ENCODE results near the gene CBX7. TPM values are rescaled to one million over a fixed set of nuclear protein-coding genes. Genes with fewer than 3 reads are reported as not detected.

CBX7 gene
- total RNA-seq, 4 donors from 2014 or later: 16.0 to 128 (median 102) TPM

- Histone ChIP-seq H3K36me3 (no peaks in the 10 kb centered on the region), H3K9me3 (no peaks in the 10 kb centered on the region), H3K4me1 (no peaks in the 10 kb centered on the region), H3K4me3 (no peak overlapping the region), H3K27me3 (no peaks in the 10 kb centered on the region), H3K27ac (no peak overlapping the region)
- intact Hi-C loops (cut with DNase I; ENCODE audit: low total_unique reads): loop anchor here (10.0 kb wide), 1 partner anchor 265 kb away; no protein-coding TSS in a partner anchor
- TF ChIP-seq CTCF (IDR thresholded peaks at IDR 0.05): no peak
- no peak for TF ChIP-seq POLR2A (IDR thresholded peaks at IDR 0.05)
- DNase-seq: no peak
These were observed 22.7 kb downstream of the CBX7 start for GRCh38 chr22:39129746-39130145.

GRCh38 chr22:39129081-39129480 is 23.4 kb downstream of the CBX7 start:
- Histone ChIP-seq H3K4me1 (no peaks in the 10 kb centered on the region), H3K4me3 (no peak overlapping the region), H3K36me3 (no peaks in the 10 kb centered on the region), H3K9me3 (no peaks in the 10 kb centered on the region), H3K27me3 (no peaks in the 10 kb centered on the region), H3K27ac (no peak overlapping the region)
- no peak for TF ChIP-seq CTCF (IDR thresholded peaks at IDR 0.05)
- no peak for TF ChIP-seq POLR2A (IDR thresholded peaks at IDR 0.05)
- intact Hi-C loops (cut with DNase I; ENCODE audit: low total_unique reads): loop anchor here (10.0 kb wide), 1 partner anchor 264 kb away; no protein-coding TSS in a partner anchor
- no peak for DNase-seq

- Histone ChIP-seq H3K36me3 (no peaks in the 10 kb centered on the region), H3K4me3 (no peak overlapping the region), H3K27me3 (no peaks in the 10 kb centered on the region), H3K27ac (no peak overlapping the region), H3K4me1 (no peaks in the 10 kb centered on the region), H3K9me3 (no peaks in the 10 kb centered on the region)
- TF ChIP-seq CTCF (IDR thresholded peaks at IDR 0.05): no peak
- TF ChIP-seq POLR2A (IDR thresholded peaks at IDR 0.05): no peak
- DNase-seq: no peak
- intact Hi-C loops (cut with DNase I; ENCODE audit: low total_unique reads): loop anchor here (10.0 kb wide), 1 partner anchor 264 kb away; no protein-coding TSS in a partner anchor
These were observed 24.0 kb downstream of the CBX7 start for GRCh38 chr22:39128508-39128907.

GRCh38 chr22:39125622-39126021 is 26.9 kb downstream of the CBX7 start:
- TF ChIP-seq CTCF (IDR thresholded peaks at IDR 0.05): no peak
- no peak for TF ChIP-seq POLR2A (IDR thresholded peaks at IDR 0.05)
- Histone ChIP-seq H3K4me3 (no peak overlapping the region), H3K36me3 (no peaks in the 10 kb centered on the region), H3K9me3 (no peaks in the 10 kb centered on the region), H3K27me3 (no peaks in the 10 kb centered on the region), H3K4me1 (no peaks in the 10 kb centered on the region), H3K27ac (no peak overlapping the region)
- intact Hi-C loops (cut with DNase I; ENCODE audit: low total_unique reads): loop anchor here (10.0 kb wide), 1 partner anchor 261 kb away; no protein-coding TSS in a partner anchor
- DNase-seq: no peak

- H3K27ac ChIP-seq: no peak overlapping the region
- DNase-seq: no peak
- H3K4me3 ChIP-seq: no peak overlapping the region
- no peaks in the 10 kb centered on the region for H3K36me3 ChIP-seq
- intact Hi-C loops (cut with DNase I; ENCODE audit: low total_unique reads): loop anchor here (10.0 kb wide), 1 partner anchor 259 kb away; no protein-coding TSS in a partner anchor
- no peaks in the 10 kb centered on the region for H3K4me1 ChIP-seq
- H3K9me3 ChIP-seq: no peaks in the 10 kb centered on the region
- no peak for TF ChIP-seq CTCF (IDR thresholded peaks at IDR 0.05)
- TF ChIP-seq POLR2A (IDR thresholded peaks at IDR 0.05): no peak
- H3K27me3 ChIP-seq: no peaks in the 10 kb centered on the region
These were observed 28.5 kb downstream of the CBX7 start for GRCh38 chr22:39123751-39124581.
